ENCODE data around the gene PEBP1. TPM values are rescaled to one million over a fixed set of nuclear protein-coding genes. Genes with fewer than 3 reads are reported as not detected.

Gene PEBP1
- total RNA-seq, 1 experiment from 2014 or later: 168 TPM

- no peak overlapping the region for H3K4me3 ChIP-seq (ENCODE audit: low read depth in 2 of 2, low read length in 2 of 2)
- intact Hi-C loops (cut with micrococcal nuclease; ENCODE audit: unreplicated experiment): no loop called here
Measured at GRCh38 chr12:118145798-118146156, 9.9 kb downstream of the PEBP1 start.

GRCh38 chr12:118148287-118148686, 12.4 kb downstream of the PEBP1 start:
- no TSS peak for BruUV-seq (replicated peaks)
- POLR2A ChIA-PET: no interaction called here
- no peak for ATAC-seq
- Histone ChIP-seq H3K4me1 (ENCODE audit: control insufficient read depth, insufficient read depth, low read length) (no peaks in the 10 kb centered on the region), H3K27me3 (ENCODE audit: control insufficient read depth, insufficient read depth, low read length) (no peaks in the 10 kb centered on the region), H3K4me3 (ENCODE audit: low read depth in 2 of 2, low read length in 2 of 2) (no peak overlapping the region), H3K9me3 (ENCODE audit: control insufficient read depth, insufficient read depth, low read depth, low read length) (no peaks in the 10 kb centered on the region), H3K36me3 (ENCODE audit: control insufficient read depth, insufficient read depth, low read length) (peaks cover 5% of the 10 kb centered on the region; the same call in 1 of the 2 replicates), H3K27ac (ENCODE audit: low read length) (no peak overlapping the region)
- in situ Hi-C loops (cut with HindIII; ENCODE audit: low pct_unique_long_range_greater_than_20kb, low sequenced_read_pairs): no loop called here
- CTCF ChIA-PET: interaction anchor here (0.5 kb wide), 1 partner anchor 79 kb away, joined by 6 read pairs; no protein-coding TSS in a partner anchor
- DNase-seq (ENCODE audit: low read depth, low spot score): no peak
- TF ChIP-seq REST (IDR thresholded peaks at IDR 0.05; ENCODE audit: insufficient read depth in 1 of 2, low read depth in 2 of 2, low read length in 1 of 2) (no peak), CTCF (IDR thresholded peaks at IDR 0.05) (no peak), TCF7L2 (IDR thresholded peaks at IDR 0.05; ENCODE audit: low read depth, low read length) (no peak), SIN3A (IDR thresholded peaks at IDR 0.05; ENCODE audit: borderline replicate concordance, insufficient read depth, low read depth, low read length) (no peak), POLR2AphosphoS5 (IDR thresholded peaks at IDR 0.05; ENCODE audit: low read depth, low read length) (no peak)
- intact Hi-C loops (cut with micrococcal nuclease; ENCODE audit: unreplicated experiment): no loop called here

More at GRCh38 chr12:118145798-118146156, 9.9 kb downstream of the PEBP1 start:
- ATAC-seq: no peak
- no peak for DNase-seq (ENCODE audit: low read depth, low spot score)
- Histone ChIP-seq H3K27me3 (ENCODE audit: control insufficient read depth, insufficient read depth, low read length) (no peaks in the 10 kb centered on the region), H3K4me1 (ENCODE audit: control insufficient read depth, insufficient read depth, low read length) (no peaks in the 10 kb centered on the region), H3K9me3 (ENCODE audit: control insufficient read depth, insufficient read depth, low read depth, low read length) (no peaks in the 10 kb centered on the region), H3K27ac (ENCODE audit: low read length) (no peak overlapping the region), H3K36me3 (ENCODE audit: control insufficient read depth, insufficient read depth, low read length) (peaks cover 5% of the 10 kb centered on the region; the same call in 1 of the 2 replicates)
- ChIA-PET CTCF (no interaction called here), POLR2A (no interaction called here)
- no peak for TF ChIP-seq REST (IDR thresholded peaks at IDR 0.05; ENCODE audit: insufficient read depth in 1 of 2, low read depth in 2 of 2, low read length in 1 of 2)
- BruUV-seq (replicated peaks): no TSS peak
- in situ Hi-C loops (cut with HindIII; ENCODE audit: low pct_unique_long_range_greater_than_20kb, low sequenced_read_pairs): no loop called here

Measured in Panc1 (cell line).